Coronary artery (tissue), 2 donors: Measurements from ENCODE around the gene THSD7A.

Experiments
- DNase-seq: peaks from one replicate; pipeline ENCODE4 v3.0.0-alpha.2; 2017; ENCODE audit warnings: low spot score
- H3K27ac ChIP-seq, 2 donors: fragments of 200-600 bp; sonication (generic); one replicate each; pipeline ENCODE4 v1.5.1; 2016 to 2019
- H3K4me3 ChIP-seq: fragments of 200-600 bp; sonication (generic); 2 replicates; pipeline ENCODE4 v1.5.1; 2016; ENCODE audit warnings: mild to moderate bottlenecking, moderate library complexity
- CTCF ChIP-seq: fragments of 200-600 bp; sonication (generic); IDR thresholded peaks from one replicate; pipeline ENCODE4 v1.5.1; 2019; ENCODE audit warnings: antibody characterized with exemption

THSD7A gene

GRCh38 chr7:11461946-11462345 lies 370.1 kb downstream of the THSD7A start:
- DNase-seq: no peak
- Histone ChIP-seq H3K27ac (no peak overlapping the region), H3K4me3 (no peak overlapping the region)
- TF ChIP-seq CTCF: no peak

- Histone ChIP-seq H3K4me3 (no peak overlapping the region), H3K27ac (peak overlapping the region in 1 of 2 donors; percentile 56)
- no peak for DNase-seq
- no peak for TF ChIP-seq CTCF
These were observed 373.1 kb downstream of the THSD7A start for GRCh38 chr7:11458736-11459483.

GRCh38 chr7:11457419-11457818 lies 374.6 kb downstream of the THSD7A start:
- no peak for DNase-seq
- TF ChIP-seq CTCF: no peak
- H3K27ac ChIP-seq: no peak overlapping the region
- no peak overlapping the region for H3K4me3 ChIP-seq

DNA sequence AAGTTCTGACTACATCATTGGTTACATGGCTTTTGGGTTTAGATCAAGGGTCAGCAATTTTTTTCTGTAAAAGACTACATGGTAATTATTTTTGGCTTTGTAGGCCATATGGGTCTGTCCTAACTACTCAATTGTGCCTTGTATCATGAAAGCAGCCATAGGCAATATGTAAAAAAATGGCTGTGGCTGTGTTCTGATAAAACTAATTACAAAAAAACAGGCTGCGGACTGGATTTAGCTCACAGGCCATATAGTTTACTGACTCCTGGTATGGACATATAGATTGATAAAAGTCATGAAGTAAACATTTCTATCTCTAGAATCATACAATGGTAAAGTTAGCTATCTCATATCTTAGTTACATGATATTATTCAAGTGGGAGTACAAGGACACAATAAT lies 375.4 kb downstream of the THSD7A start:
- Histone ChIP-seq H3K27ac (no peak overlapping the region), H3K4me3 (no peak overlapping the region)
- DNase-seq: no peak
- TF ChIP-seq CTCF: no peak

- Histone ChIP-seq H3K27ac (no peak overlapping the region), H3K4me3 (no peak overlapping the region)
- no peak for TF ChIP-seq CTCF
- no peak for DNase-seq
These were observed 379.5 kb downstream of the THSD7A start for GRCh38 chr7:11452476-11452875.

GRCh38 chr7:11450281-11450680 lies 381.7 kb downstream of the THSD7A start:
- Histone ChIP-seq H3K27ac (no peak overlapping the region), H3K4me3 (no peak overlapping the region)
- DNase-seq: no peak
- no peak for TF ChIP-seq CTCF

DNA sequence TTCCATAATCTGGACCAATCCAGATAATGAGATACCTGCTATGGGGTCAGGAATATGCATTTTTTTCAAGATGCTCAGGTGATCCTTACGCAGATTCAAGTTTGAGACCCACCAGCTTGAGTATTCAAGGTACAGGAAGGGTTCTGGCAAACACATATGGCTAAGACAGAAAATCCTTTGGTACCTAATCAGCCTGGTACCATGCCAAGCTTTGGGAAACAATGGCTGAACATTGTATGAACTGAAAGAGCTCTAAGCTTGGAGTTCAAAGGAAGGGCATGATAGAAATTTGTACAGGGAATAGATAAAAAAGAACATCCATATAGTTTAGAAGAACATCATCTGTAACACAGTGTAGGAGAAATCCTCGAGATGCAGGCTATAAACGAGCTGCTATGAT lies 382.7 kb downstream of the THSD7A start:
- TF ChIP-seq CTCF: no peak
- Histone ChIP-seq H3K4me3 (no peak overlapping the region), H3K27ac (no peak overlapping the region)
- no peak for DNase-seq
